Endodermal cell (in vitro differentiated cells): ENCODE results near the gene CNMD. TPM values are rescaled to one million over a fixed set of nuclear protein-coding genes. Genes with fewer than 3 reads are reported as not detected.

Source experiments
- DNase-seq: peaks from one replicate; pipeline ENCODE4 v3.0.0-alpha.2; 2017
- H3K27ac ChIP-seq: 2 replicates; pipeline ENCODE4 v1.5.1; 2013; ENCODE audit warnings: mild to moderate bottlenecking, low read depth, low read length, moderate library complexity
- H3K27me3 ChIP-seq: 2 replicates; pipeline ENCODE4 v1.6.1; 2013; ENCODE audit warnings: mild to moderate bottlenecking, low read length, moderate library complexity; ENCODE audit not compliant: insufficient read depth, control insufficient read depth, poor library complexity, severe bottlenecking
- H3K36me3 ChIP-seq: 2 replicates; pipeline ENCODE4 v1.7.0; 2013; ENCODE audit warnings: mild to moderate bottlenecking, low read length, moderate library complexity; ENCODE audit not compliant: control insufficient read depth, insufficient read depth
- H3K4me1 ChIP-seq: one replicate; pipeline ENCODE4 v1.7.0; 2013; ENCODE audit warnings: low read length; ENCODE audit not compliant: control insufficient read depth, insufficient read depth
- H3K4me3 ChIP-seq: 2 replicates; pipeline ENCODE4 v1.5.1; 2013; ENCODE audit warnings: mild to moderate bottlenecking, low read length, moderate library complexity
- H3K9ac ChIP-seq: 2 replicates; pipeline ENCODE4 v1.6.1; 2013; ENCODE audit warnings: mild to moderate bottlenecking, low read length, moderate library complexity; ENCODE audit not compliant: poor library complexity, severe bottlenecking; ENCODE audit errors: extremely low read depth
- H3K9me3 ChIP-seq: 2 replicates; pipeline ENCODE4 v1.6.1; 2013; ENCODE audit warnings: mild to moderate bottlenecking, low read length, moderate library complexity; ENCODE audit not compliant: control insufficient read depth
- H3K27ac Mint-ChIP-seq: 2 replicates; pipeline ENCODE4 v1.8.0; 2020; ENCODE audit warnings: mixed read lengths
- H3K27me3 Mint-ChIP-seq: 2 replicates; pipeline ENCODE4 v1.8.0; 2021; ENCODE audit warnings: mild to moderate bottlenecking, mixed read lengths; ENCODE audit not compliant: insufficient read depth
- H3K36me3 Mint-ChIP-seq: 2 replicates; pipeline ENCODE4 v1.8.0; 2020; ENCODE audit warnings: low read depth, mixed read lengths
- H3K4me1 Mint-ChIP-seq: 2 replicates; pipeline ENCODE4 v1.8.0; 2020; ENCODE audit warnings: mixed read lengths
- H3K4me3 Mint-ChIP-seq: 2 replicates; pipeline ENCODE4 v1.8.0; 2020; ENCODE audit warnings: mild to moderate bottlenecking, moderate library complexity, mixed read lengths
- H3K9me3 Mint-ChIP-seq: 2 replicates; pipeline ENCODE4 v1.8.0; 2020; ENCODE audit warnings: mild to moderate bottlenecking, mixed read lengths
- WGBS, 2 experiments: methylation state at CpG; one replicate each; pipeline versions ENCODE4 v1.1.5 to v1.1.7; 2013; ENCODE audit warnings: missing lambda C conversion rate in 2 of 2, mixed read lengths in 1 of 2; ENCODE audit not compliant: insufficient coverage in 1 of 2, insufficient read length in 1 of 2; 5-methylcytosine and 5-hydroxymethylcytosine counted together
- total RNA-seq, 2 donors: library from RNA; stranded (reverse); fragmentation: NEBNext Ultra II Directional in 1 of 2; extraction: Animal tissue kit (Norgen Biotek cat#: 25700) in 1 of 2; gene quantifications; 2 replicates in 1 of 2; 3 replicates in 1 of 2; pipeline ENCODE4 v1.2.1, GENCODE V29; 2021
- TF ChIP-seq, protein P1 (sequence below): fragments of 200-600 bp; sonication (generic); conservative IDR thresholded peaks from 2 replicates; pipeline ENCODE4 v1.5.0; 2021; ENCODE audit warnings: antibody characterized with exemption, mild to moderate bottlenecking

CNMD gene
- total RNA-seq, 2 donors from 2014 or later: 1.2 to 3.3 TPM

DNA sequence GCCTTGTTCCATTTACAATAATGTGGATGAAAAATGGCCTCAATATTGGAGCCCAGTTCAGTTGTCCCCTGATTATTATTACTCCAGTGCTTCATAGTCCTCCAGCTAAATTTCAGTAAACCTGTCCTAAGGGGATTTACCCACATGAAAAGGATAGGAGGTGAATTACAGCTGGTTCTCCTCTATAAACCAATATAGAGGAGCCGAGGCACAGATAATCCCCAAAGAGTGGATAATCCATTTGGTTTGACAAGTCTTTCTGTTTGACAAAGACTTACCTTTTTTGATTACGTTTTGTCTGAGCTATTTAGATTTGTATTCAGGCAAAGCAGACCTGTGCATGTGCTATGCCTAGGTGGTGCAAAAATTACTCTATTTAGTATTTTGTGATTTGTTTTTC lies 2.7 kb downstream of the CNMD start:
- no peaks in the 10 kb centered on the region for H3K36me3 ChIP-seq
- no peak overlapping the region for H3K4me3 ChIP-seq
- peaks cover 32% of the 10 kb centered on the region for H3K27me3 Mint-ChIP-seq
- no peak overlapping the region for H3K27ac ChIP-seq
- peaks cover 48% of the 10 kb centered on the region for H3K27me3 ChIP-seq
- TF ChIP-seq, protein P1, sequence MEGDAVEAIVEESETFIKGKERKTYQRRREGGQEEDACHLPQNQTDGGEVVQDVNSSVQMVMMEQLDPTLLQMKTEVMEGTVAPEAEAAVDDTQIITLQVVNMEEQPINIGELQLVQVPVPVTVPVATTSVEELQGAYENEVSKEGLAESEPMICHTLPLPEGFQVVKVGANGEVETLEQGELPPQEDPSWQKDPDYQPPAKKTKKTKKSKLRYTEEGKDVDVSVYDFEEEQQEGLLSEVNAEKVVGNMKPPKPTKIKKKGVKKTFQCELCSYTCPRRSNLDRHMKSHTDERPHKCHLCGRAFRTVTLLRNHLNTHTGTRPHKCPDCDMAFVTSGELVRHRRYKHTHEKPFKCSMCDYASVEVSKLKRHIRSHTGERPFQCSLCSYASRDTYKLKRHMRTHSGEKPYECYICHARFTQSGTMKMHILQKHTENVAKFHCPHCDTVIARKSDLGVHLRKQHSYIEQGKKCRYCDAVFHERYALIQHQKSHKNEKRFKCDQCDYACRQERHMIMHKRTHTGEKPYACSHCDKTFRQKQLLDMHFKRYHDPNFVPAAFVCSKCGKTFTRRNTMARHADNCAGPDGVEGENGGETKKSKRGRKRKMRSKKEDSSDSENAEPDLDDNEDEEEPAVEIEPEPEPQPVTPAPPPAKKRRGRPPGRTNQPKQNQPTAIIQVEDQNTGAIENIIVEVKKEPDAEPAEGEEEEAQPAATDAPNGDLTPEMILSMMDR: no peak
- no peak overlapping the region for H3K4me3 Mint-ChIP-seq
- H3K9me3 ChIP-seq: no peaks in the 10 kb centered on the region
- H3K36me3 Mint-ChIP-seq: no peaks in the 10 kb centered on the region
- H3K27ac Mint-ChIP-seq: no peak overlapping the region
- no peak overlapping the region for H3K9ac ChIP-seq
- H3K4me1 ChIP-seq: no peaks in the 10 kb centered on the region
- peaks cover 13% of the 10 kb centered on the region for H3K4me1 Mint-ChIP-seq
- 81 to 83% methylated on average over 2 of the region's 2 CpGs for WGBS, 2 experiments
- DNase-seq: no peak
- no peaks in the 10 kb centered on the region for H3K9me3 Mint-ChIP-seq

DNA sequence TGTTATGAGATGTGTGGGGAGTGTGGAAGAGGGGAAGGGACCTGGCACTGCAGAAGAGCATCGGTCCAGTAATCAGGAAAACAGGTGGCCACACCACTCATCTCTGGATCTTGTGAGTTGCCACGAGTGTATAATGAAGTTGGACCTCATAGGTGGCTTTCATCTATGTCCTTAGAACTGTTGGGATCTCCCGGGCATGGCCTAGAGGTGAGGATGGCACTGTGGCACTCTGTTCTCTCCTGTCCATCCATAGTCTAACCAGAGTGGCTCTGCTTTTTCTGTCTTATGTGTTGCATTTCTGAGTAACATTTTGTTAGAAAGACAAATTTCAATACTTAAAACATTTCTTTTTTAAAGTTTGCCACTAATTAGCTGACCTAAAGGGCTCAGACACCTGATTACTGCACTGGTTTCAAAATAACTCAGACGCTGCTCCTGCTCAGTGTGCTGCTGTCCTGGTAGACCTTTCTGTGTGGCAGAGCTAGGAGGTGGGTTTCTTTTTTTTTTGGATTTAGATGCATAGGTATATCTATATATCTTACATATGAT lies 5.5 kb downstream of the CNMD start:
- Histone ChIP-seq H3K27ac (no peak overlapping the region), H3K27me3 (peaks cover 20% of the 10 kb centered on the region), H3K4me3 (no peak overlapping the region), H3K9ac (no peak overlapping the region), H3K4me1 (no peaks in the 10 kb centered on the region), H3K36me3 (no peaks in the 10 kb centered on the region), H3K9me3 (no peaks in the 10 kb centered on the region)
- TF ChIP-seq, protein P1: no peak
- peaks cover 9% of the 10 kb centered on the region for H3K27me3 Mint-ChIP-seq
- peaks cover 9% of the 10 kb centered on the region for H3K4me1 Mint-ChIP-seq
- H3K36me3 Mint-ChIP-seq: no peaks in the 10 kb centered on the region
- H3K27ac Mint-ChIP-seq: no peak overlapping the region
- no peaks in the 10 kb centered on the region for H3K9me3 Mint-ChIP-seq
- WGBS, 2 experiments: 94 to 95% methylated on average over 3 to 4 of the region's 4 CpGs
- DNase-seq: no peak
- no peak overlapping the region for H3K4me3 Mint-ChIP-seq

DNA sequence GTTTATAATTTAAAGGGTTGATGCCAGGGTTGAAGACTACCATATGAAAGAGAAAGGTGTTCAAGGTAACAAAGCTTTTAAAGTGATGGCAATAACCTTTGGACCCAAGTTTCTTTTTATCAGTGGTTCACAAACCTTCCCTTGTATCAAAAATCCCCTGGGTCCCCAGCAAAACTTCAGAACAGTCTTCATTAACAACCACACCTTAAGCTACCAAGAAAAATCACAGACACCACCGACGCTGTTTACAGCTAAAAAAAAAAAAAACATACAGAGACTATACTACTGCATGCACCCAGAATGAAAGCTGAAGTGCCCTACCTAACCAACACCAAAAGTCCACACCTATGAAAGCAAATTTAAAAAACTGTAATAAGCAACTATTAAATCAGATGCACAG lies 13.4 kb downstream of the CNMD start:
- H3K27me3 Mint-ChIP-seq: no peaks in the 10 kb centered on the region
- TF ChIP-seq, protein P1: no peak

More for the DNA sequence above, 13.4 kb downstream of the CNMD start:
- no peaks in the 10 kb centered on the region for H3K4me1 ChIP-seq
- H3K4me3 ChIP-seq: no peak overlapping the region
- Mint-ChIP-seq H3K36me3 (no peaks in the 10 kb centered on the region), H3K27ac (no peak overlapping the region), H3K4me3 (no peak overlapping the region), H3K9me3 (peaks cover 4% of the 10 kb centered on the region), H3K4me1 (peaks cover 9% of the 10 kb centered on the region)
- no peaks in the 10 kb centered on the region for H3K36me3 ChIP-seq
- DNase-seq: no peak
- H3K9me3 ChIP-seq: no peaks in the 10 kb centered on the region
- 87% methylated on average over 2 of the region's 2 CpGs; no CpG with 5 or more reads in 1 of the 2 experiments for WGBS, 2 experiments
- H3K27me3 ChIP-seq: no peaks in the 10 kb centered on the region
- H3K27ac ChIP-seq: no peak overlapping the region
- no peak overlapping the region for H3K9ac ChIP-seq
